ENCODE measurements around the gene RYR2.

GRCh38 chr1:237258871-237259270 is 216.9 kb downstream of the RYR2 start:
- no peak for TF ChIP-seq CTCF (IDR thresholded peaks at IDR 0.05 in 2 of 3, conservative IDR thresholded peaks at IDR 0.05 in 1 of 3; ENCODE audit: insufficient read depth in 2 of 3, low read depth in 1 of 3, low read length in 3 of 3)
- no peak for TF ChIP-seq MYC (IDR thresholded peaks at IDR 0.05; ENCODE audit: low read depth, low read length)
- no peak for TF ChIP-seq MYC (CRISPR knock-in tag; IDR thresholded peaks at IDR 0.05; ENCODE audit: borderline replicate concordance, low read depth)
- no peak for TF ChIP-seq BACH1 (tag; IDR thresholded peaks at IDR 0.05)
- TF ChIP-seq NCOA2 (IDR thresholded peaks at IDR 0.05; ENCODE audit: partially characterized antibody in 2 of 2) = no peak
- no peak for TF ChIP-seq SPI1 (IDR thresholded peaks at IDR 0.05; ENCODE audit: borderline replicate concordance, low read depth, low read length)
- no peak for TF ChIP-seq FOXM1 (IDR thresholded peaks at IDR 0.05; ENCODE audit: low read depth)
- TF ChIP-seq FOXM1 (CRISPR knock-in tag; IDR thresholded peaks at IDR 0.05; ENCODE audit: low read depth) = no peak
- TF ChIP-seq GMEB1 (CRISPR knock-in tag; IDR thresholded peaks at IDR 0.05) = no peak
- TF ChIP-seq NONO (IDR thresholded peaks at IDR 0.05; ENCODE audit: low read depth in 2 of 2, low read length in 1 of 2) = no peak
- TF ChIP-seq SREBF2 (CRISPR knock-in tag; IDR thresholded peaks at IDR 0.05) = no peak
- TF ChIP-seq MAX (CRISPR knock-in tag; IDR thresholded peaks at IDR 0.05) = no peak
- TF ChIP-seq ZBTB11 (CRISPR knock-in tag; IDR thresholded peaks at IDR 0.05) = no peak
- no peak for TF ChIP-seq RCOR1 (IDR thresholded peaks at IDR 0.05; ENCODE audit: borderline replicate concordance in 1 of 2, low read depth in 2 of 2, low read length in 2 of 2)
